Mammary epithelial cell (primary cell): ENCODE results near the gene AP2B1.

ENCODE experiments used
- EZH2 ChIP-seq: IDR thresholded peaks from 2 replicates; pipeline ENCODE4 v1.6.1; 2012; ENCODE audit warnings: low read length, inconsistent platforms, borderline replicate concordance
- TF ChIP-seq, protein P1 (sequence below), 2 donors: IDR thresholded peaks in 1 of 2; conservative IDR thresholded peaks in 1 of 2; 2 replicates each; pipeline ENCODE4 v1.5.1; 2011 to 2012; ENCODE audit warnings: inconsistent platforms in 2 of 2, low read length in 2 of 2, mild to moderate bottlenecking in 2 of 2, control low read depth in 1 of 2, low read depth in 1 of 2; ENCODE audit not compliant: insufficient read depth in 1 of 2; ENCODE audit errors: extremely low read depth in 1 of 2

DNA sequence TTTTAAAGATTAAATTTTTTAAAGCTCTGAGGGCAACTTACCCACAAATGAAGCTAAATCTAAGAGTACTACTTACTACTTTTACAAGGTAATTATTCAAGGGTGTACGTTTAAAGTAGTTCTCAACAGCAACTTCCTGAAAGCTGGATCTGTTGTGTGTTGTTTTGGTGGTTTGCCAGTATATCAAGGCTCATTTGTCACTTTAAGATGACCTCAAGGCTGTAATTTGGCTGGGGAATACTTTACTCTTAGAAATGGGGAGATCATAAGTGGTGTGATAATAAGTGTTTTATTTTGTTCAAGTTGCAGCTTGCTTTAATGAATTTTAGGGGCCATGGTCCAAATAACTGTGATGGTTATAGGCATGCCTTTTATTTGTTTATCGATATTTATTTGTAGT is 30.4 kb downstream of the AP2B1 start:
- TF ChIP-seq, protein P1, sequence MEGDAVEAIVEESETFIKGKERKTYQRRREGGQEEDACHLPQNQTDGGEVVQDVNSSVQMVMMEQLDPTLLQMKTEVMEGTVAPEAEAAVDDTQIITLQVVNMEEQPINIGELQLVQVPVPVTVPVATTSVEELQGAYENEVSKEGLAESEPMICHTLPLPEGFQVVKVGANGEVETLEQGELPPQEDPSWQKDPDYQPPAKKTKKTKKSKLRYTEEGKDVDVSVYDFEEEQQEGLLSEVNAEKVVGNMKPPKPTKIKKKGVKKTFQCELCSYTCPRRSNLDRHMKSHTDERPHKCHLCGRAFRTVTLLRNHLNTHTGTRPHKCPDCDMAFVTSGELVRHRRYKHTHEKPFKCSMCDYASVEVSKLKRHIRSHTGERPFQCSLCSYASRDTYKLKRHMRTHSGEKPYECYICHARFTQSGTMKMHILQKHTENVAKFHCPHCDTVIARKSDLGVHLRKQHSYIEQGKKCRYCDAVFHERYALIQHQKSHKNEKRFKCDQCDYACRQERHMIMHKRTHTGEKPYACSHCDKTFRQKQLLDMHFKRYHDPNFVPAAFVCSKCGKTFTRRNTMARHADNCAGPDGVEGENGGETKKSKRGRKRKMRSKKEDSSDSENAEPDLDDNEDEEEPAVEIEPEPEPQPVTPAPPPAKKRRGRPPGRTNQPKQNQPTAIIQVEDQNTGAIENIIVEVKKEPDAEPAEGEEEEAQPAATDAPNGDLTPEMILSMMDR (conservative IDR thresholded peaks at IDR 0.05 in 1 of 2, IDR thresholded peaks at IDR 0.05 in 1 of 2; ENCODE audit: extremely low read depth in 1 of 2, insufficient read depth in 1 of 2, low read depth in 1 of 2, low read length in 2 of 2): no peak
- TF ChIP-seq EZH2: no peak
